Measurements from ENCODE around the gene LRP4. TPM values are rescaled to one million over a fixed set of nuclear protein-coding genes. Genes with fewer than 3 reads are reported as not detected.

The LRP4 gene
- total RNA-seq, 1 donor from 2014 or later: 0.25 TPM

DNA sequence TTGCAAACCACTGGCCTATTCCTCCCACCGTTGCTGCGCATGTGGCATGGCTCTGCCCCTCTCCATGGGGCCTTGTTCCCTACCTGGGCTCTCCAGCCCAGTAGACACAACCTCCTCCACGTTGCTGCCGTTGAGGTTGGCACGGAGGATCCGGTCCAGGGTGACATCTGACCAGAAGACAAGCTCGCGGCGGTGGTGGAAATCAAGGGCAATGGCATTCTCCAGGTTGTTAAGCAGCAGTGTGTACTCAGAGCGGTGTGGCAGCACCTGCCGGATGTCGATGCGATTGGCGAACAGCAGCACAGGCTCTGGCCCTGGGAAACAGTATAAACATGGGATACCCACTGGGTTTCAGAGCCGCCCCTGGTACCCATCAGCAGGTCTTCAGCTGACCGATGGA lies 23.8 kb downstream of the LRP4 start:
- intact Hi-C loops (cut with micrococcal nuclease): no loop called here

- intact Hi-C loops (cut with micrococcal nuclease): no loop called here
Observed at GRCh38 chr11:46892838-46893237, 25.5 kb downstream of the LRP4 start.

- intact Hi-C loops (cut with micrococcal nuclease): no loop called here
Observed at GRCh38 chr11:46892109-46892508, 26.2 kb downstream of the LRP4 start.

DNA sequence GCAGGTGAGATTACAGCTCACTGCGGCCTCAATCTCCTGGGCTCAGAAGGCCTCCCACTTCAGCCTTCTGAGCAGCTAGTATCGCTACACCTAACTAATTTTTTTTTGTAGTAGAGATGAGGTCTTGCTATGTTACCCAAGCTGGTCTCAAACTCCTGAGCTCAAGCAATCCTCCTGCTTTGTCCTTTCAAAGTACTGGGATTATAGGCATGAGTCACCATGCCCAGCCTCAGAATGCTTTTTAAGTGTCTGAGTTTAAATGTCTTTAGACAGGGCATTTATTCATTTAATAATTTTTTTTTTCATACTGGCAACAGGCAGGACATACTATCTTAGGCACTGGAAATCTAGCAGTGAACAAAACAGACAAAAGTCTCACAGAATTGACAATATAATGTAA lies 27.7 kb downstream of the LRP4 start:
- intact Hi-C loops (cut with micrococcal nuclease): no loop called here

- intact Hi-C loops (cut with micrococcal nuclease): loop anchor here (1.0 to 2.0 kb wide), 3 partner anchors 7 to 263 kb away; no protein-coding TSS in a partner anchor
Observed at GRCh38 chr11:46889689-46890475, 28.5 kb downstream of the LRP4 start.

DNA sequence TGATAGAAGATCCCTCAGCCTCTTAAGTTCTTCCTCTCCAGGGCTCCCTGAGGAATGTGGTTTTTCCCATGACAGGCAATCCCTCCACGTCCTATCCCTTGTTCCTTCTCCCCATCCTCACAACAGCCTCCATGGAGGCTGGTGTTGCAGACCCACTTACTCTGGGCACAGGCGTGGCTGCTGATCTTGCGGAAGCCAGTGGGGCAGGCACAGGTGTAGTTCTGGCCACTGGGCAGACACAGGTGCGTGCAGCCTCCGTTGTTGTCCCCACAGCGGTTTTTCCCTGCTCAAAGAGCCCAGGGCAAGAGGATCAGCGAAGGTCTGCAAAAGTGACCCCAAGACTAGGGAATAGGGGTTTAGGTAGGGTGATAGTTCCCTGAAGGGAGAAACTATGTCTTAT lies 29.1 kb downstream of the LRP4 start:
- intact Hi-C loops (cut with micrococcal nuclease): loop anchor here (1.0 to 2.0 kb wide), 3 partner anchors 8 to 264 kb away; no protein-coding TSS in a partner anchor

DNA sequence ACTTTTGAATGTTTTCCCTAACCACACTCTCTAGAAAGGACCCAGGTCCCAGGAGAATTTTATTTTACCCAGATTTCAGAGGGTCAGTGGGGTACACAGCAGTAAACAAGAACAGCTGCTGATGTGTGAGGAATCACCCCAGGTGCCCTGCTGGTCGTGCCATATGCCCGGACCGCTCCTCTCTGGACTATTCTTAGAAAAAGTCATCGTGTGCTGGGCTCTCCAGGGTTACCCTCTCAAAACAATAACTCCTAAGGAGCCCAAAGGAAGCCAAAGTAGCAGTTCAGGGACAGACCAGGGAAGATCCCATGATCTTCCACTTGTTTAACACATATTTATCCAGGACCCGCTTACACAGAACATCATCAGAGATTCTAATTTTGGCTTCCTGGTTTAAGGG lies 29.7 kb downstream of the LRP4 start:
- intact Hi-C loops (cut with micrococcal nuclease): loop anchor here (1.0 to 2.0 kb wide), 3 partner anchors 9 to 265 kb away; no protein-coding TSS in a partner anchor

- intact Hi-C loops (cut with micrococcal nuclease): no loop called here
Observed at GRCh38 chr11:46886211-46886610, 32.1 kb downstream of the LRP4 start.

DNA sequence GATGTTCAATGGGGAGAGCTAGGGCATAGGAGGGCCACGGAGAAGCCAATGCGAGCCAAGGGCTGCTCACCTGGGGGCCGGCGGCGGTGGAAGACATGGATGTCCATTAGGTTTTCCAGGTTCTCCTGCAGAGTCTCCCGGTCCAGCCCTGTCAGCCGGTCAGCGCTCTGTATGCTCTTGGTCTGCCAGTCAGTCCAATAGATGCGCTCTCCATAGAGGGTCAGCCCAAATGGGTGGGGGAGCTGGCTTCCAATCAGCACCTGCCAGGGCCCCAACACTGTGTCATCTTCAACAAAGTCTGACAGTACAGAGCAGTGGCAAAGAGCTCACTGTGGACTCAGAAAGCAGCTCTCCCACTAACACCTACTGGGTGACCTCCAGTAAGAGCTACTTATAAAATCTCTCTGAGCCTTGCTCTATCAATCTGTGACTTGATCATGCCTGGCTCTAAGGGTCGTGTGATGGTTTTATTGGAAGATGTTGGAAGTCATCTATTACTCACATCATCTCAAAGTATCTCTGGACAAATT lies 39.2 kb downstream of the LRP4 start:
- intact Hi-C loops (cut with micrococcal nuclease): no loop called here

- intact Hi-C loops (cut with micrococcal nuclease): no loop called here
Observed at GRCh38 chr11:46877580-46877979, 40.8 kb downstream of the LRP4 start.

DNA sequence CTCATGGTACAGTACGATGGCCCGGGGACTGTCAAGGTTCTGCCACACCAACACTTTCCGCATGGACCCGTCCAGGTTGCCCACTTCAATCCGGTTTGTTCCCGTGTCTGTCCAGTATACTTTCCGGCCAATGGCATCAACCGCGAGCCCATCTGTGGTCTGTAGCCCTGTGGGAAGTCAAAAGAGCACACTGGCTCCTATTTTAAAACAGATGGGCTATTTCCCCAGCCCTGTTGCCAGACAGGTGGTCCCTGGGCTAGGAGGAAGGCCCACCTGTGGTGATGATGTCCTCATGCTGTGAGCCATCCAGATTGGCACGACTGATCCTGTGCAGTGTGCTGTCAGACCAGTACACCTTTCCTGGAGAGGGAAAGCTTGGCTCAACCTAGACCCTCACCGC lies 41.9 kb downstream of the LRP4 start:
- intact Hi-C loops (cut with micrococcal nuclease): no loop called here

GRCh38 chr11:46874586-46874985 lies 43.8 kb downstream of the LRP4 start:
- intact Hi-C loops (cut with micrococcal nuclease): no loop called here

DNA sequence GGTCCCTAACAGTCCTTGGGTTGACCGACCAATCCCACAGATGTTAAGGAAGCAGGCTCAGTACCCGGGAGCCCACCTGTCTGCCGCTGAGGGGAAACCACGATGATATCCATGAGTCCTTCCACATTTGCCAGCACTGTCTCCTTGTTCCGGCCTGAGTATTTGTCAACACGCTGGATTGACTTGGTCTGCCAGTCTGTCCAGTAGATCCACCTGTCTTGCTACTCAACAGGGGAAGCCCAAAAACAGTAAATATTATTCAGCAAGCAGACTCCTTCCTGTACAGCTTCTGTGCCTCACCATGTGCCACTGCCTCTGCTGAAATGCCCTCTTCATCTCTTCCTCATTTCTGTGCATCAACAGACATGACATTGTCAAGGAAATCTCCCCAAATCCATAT lies 49.4 kb downstream of the LRP4 start:
- intact Hi-C loops (cut with micrococcal nuclease): no loop called here

DNA sequence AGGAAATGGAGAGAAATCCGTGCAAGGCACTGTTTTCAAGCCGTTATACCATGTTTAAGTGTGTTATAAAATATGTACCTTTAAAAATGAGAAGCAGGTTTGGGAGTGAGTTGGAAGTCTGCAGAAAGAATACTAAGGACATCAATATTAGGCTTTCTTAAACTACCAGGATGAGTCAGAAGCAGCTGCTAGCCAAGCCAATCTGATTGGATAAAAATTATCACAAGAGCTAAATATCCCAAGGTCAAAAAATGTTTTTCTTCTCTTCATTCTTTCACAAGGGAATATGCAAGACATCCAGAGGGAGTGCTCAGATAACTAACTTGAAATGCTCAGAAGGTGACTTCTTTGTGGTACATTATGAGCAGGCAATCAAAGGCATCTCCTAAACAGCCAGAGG lies 53.0 kb downstream of the LRP4 start:
- intact Hi-C loops (cut with micrococcal nuclease): no loop called here

GRCh38 chr11:46860218-46860617 lies 58.1 kb downstream of the LRP4 start:
- intact Hi-C loops (cut with micrococcal nuclease): no loop called here

- intact Hi-C loops (cut with micrococcal nuclease): no loop called here
Observed at GRCh38 chr11:46858920-46859546, 59.3 kb downstream of the LRP4 start.

GRCh38 chr11:46857666-46858065 lies 60.7 kb downstream of the LRP4 start:
- intact Hi-C loops (cut with micrococcal nuclease): no loop called here

DNA sequence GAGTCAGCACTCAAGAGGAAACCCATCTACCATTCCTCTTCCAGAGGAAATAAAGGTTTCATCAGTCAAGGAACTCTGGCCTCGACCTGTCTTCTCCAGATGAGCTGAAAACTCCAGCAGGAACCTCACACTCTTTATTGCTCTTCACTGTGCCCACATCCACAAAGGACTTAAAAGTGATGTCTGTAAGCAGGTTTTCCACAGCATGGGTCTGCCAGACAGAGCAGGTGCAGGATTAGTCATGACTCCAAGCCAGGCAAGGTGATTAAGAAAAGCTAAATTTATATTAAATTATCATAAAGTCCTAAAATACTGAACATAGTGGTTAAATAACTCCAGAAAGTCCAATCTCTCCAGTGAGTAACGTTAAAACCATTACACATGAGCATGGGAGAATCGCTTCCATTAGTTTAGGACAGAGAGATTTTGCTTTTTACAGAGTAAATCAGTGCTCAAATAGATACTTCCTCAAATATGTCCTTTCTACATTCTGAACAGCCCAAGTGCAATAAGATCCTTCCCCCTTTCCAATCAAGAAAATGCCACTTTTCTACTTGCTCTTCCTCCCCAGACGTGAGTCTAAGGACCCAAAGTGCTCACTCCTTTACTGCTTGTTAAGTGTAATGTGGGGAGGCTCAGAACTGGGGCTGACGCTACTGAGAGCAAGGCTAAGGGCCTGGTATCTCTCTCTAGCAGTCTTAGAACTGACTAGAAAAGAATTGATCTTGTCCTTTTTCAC lies 61.6 kb downstream of the LRP4 start:
- intact Hi-C loops (cut with micrococcal nuclease): no loop called here

- intact Hi-C loops (cut with micrococcal nuclease): no loop called here
Observed at GRCh38 chr11:46855863-46856262, 62.5 kb downstream of the LRP4 start.

DNA sequence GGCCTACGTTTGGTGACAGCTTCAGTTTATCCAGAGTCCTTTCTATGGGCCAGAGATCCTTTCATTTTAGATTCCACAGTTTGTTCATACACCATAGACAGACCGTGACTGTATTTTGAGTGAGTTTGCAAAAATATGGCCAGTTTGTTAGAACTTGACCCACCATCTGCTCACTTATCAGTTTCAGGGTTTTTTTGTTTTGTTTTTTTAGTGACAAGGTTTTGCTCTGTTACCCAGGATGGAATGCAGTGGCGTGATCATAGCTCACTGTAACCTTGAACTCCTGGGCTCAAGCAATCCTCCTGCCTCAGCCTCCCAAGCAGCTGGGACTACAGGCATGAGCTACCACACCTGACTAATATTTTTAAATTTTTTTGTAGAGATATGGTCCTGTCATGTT lies 63.2 kb downstream of the LRP4 start:
- intact Hi-C loops (cut with micrococcal nuclease): no loop called here

GRCh38 chr11:46850829-46851380 lies 67.4 kb downstream of the LRP4 start:
- intact Hi-C loops (cut with micrococcal nuclease): no loop called here

Data from T-helper 2 cell treated with Interferon-gamma antibody and Interleukin-4, amounts not matched to agents 100 ng/mL and 5 ng/mL, for 36 hours (primary cell).